OCI-LY7 (cell line): ENCODE results near the gene SNX15. TPM values are rescaled to one million over a fixed set of nuclear protein-coding genes. Genes with fewer than 3 reads are reported as not detected.

ENCODE experiments used
- BruUV-seq: library from RNA; stranded (reverse); fragments of 400-500 nt; replicated peaks from 2 replicates; lab custom pipeline; 2021; lab: Mats Ljungman, UMichigan
- CTCF ChIA-PET: fragments of 300-600 bp; sonication (Branson Sonifier 250); formaldehyde crosslinking; loops from one replicate; lab custom pipeline; 2022; ENCODE audit warnings: antibody characterized with exemption; ENCODE audit not compliant: unreplicated experiment; lab: Charles Lee
- POLR2A ChIA-PET: fragments of 300-600 bp; sonication (Branson Sonifier 250); formaldehyde crosslinking; loops from one replicate; lab custom pipeline; 2022; ENCODE audit warnings: antibody characterized with exemption; lab: Charles Lee
- DNase-seq: peaks from one replicate; pipeline ENCODE4 v3.0.0-alpha.2; 2015; ENCODE audit warnings: low spot score
- H2AFZ ChIP-seq: fragments of 200-600 bp; sonication (generic), shearing (Covaris generic); 2 replicates; pipeline ENCODE4 v1.6.1; 2014; ENCODE audit warnings: mild to moderate bottlenecking, antibody characterized with exemption, low read length, moderate library complexity
- H3K27ac ChIP-seq: fragments of 200-600 bp; sonication (generic); 2 replicates; pipeline ENCODE4 v1.5.1; 2014; ENCODE audit warnings: mixed run types, low read depth, mild to moderate bottlenecking, moderate library complexity, low read length, inconsistent platforms; ENCODE audit not compliant: poor library complexity, severe bottlenecking
- H3K36me3 ChIP-seq: fragments of 200-600 bp; sonication (generic); 2 replicates; pipeline ENCODE4 v1.6.1; 2014; ENCODE audit warnings: mild to moderate bottlenecking, antibody characterized with exemption, low read length, moderate library complexity, mixed read lengths; ENCODE audit not compliant: insufficient read depth
- H3K4me1 ChIP-seq: fragments of 200-600 bp; sonication (generic); 2 replicates; pipeline ENCODE4 v1.5.1; 2014; ENCODE audit warnings: mild to moderate bottlenecking, low read length; ENCODE audit not compliant: insufficient read depth, poor library complexity, severe bottlenecking
- H3K4me2 ChIP-seq: fragments of 200-600 bp; sonication (generic); 2 replicates; pipeline ENCODE4 v1.6.1; 2014; ENCODE audit warnings: mild to moderate bottlenecking, low read length
- H3K4me3 ChIP-seq: fragments of 200-600 bp; sonication (generic); 2 replicates; pipeline ENCODE4 v1.5.1; 2014; ENCODE audit warnings: mild to moderate bottlenecking, low read depth, low read length; ENCODE audit not compliant: poor library complexity, severe bottlenecking
- H3K79me2 ChIP-seq: fragments of 200-600 bp; sonication (generic); 2 replicates; pipeline ENCODE4 v1.6.1; 2016; ENCODE audit warnings: low read depth, mild to moderate bottlenecking, low read length, moderate library complexity, mixed read lengths; ENCODE audit not compliant: insufficient read depth
- H3K9me2 ChIP-seq: fragments of 200-600 bp; sonication (generic); 2 replicates; pipeline ENCODE4 v1.6.1; 2016; ENCODE audit warnings: mild to moderate bottlenecking, low read length, mixed read lengths; ENCODE audit not compliant: insufficient read depth
- H3K9me3 ChIP-seq: fragments of 200-600 bp; sonication (generic); 2 replicates; pipeline ENCODE4 v1.6.1; 2014; ENCODE audit warnings: mild to moderate bottlenecking, mixed run types, low read length, mixed read lengths
- H4K20me1 ChIP-seq: fragments of 200-600 bp; sonication (generic); 2 replicates; pipeline ENCODE4 v1.6.1; 2014; ENCODE audit warnings: mild to moderate bottlenecking, antibody characterized with exemption, low read length, moderate library complexity, mixed read lengths; ENCODE audit not compliant: insufficient read depth
- CTCF ChIP-seq: fragments of 200-600 bp; sonication (generic); conservative IDR thresholded peaks from 2 replicates; pipeline ENCODE4 v1.5.1; 2014; ENCODE audit warnings: mild to moderate bottlenecking, antibody characterized with exemption, low read length, moderate library complexity, mixed read lengths
- EZH2phosphoT487 ChIP-seq: fragments of 200-600 bp; sonication (generic); IDR thresholded peaks from 2 replicates; pipeline ENCODE4 v1.6.1; 2018; ENCODE audit warnings: low read depth, borderline replicate concordance, mild to moderate bottlenecking, mixed run types, antibody characterized with exemption, low read length, moderate library complexity, mixed read lengths
- intact Hi-C: fragments of 100-400 bp; cut with micrococcal nuclease; formaldehyde crosslinking; loops from one replicate; pipeline ENCODE4 v1.10.0; 2022; ENCODE audit not compliant: unreplicated experiment
- total RNA-seq, 2 experiments: library from RNA; depleted of rRNA in 1 of 2; stranded (reverse); fragments of >200 nt in 1 of 2; shearing (Covaris generic) in 1 of 2; gene quantifications; 2 replicates each; pipeline ENCODE4 v1.2.3, GENCODE V29; 2014 to 2022

Gene SNX15
- total RNA-seq, 2 experiments from 2014 or later = 25.9 to 28.3 TPM

GRCh38 chr11:65040847-65041622 is 13.8 kb downstream of the SNX15 start, which contains the start of gene SAC3D1:
Gene SAC3D1, plus strand, starts transcription at chr11:65041210. Its CDS starts 83 bp downstream, at chr11:65041293.
- CTCF ChIA-PET = no interaction called here
- Histone ChIP-seq H3K4me3 (peak within 1 kb of the TSS; percentile 76), H2AFZ (peak within 1 kb of the TSS; percentile 90), H3K79me2 (peaks cover 23% of the 10 kb centered on the region; the same call in 1 of the 2 replicates), H3K4me2 (peak within 1 kb of the TSS; percentile 91), H4K20me1 (no peaks in the 10 kb centered on the region), H3K27ac (peak within 1 kb of the TSS; percentile 84), H3K9me2 (no peaks in the 10 kb centered on the region), H3K4me1 (peaks cover 36% of the 10 kb centered on the region), H3K36me3 (peaks cover 44% of the 10 kb centered on the region), H3K9me3 (no peaks in the 10 kb centered on the region)
- POLR2A ChIA-PET = interaction anchor here (0.5 to 1.4 kb wide), 3 partner anchors 11 to 13 kb away, joined by 3 to 6 read pairs (median 4); no protein-coding TSS in a partner anchor
- no peak for TF ChIP-seq EZH2phosphoT487
- no peak for TF ChIP-seq CTCF
- intact Hi-C loops = loop anchor here (1.0 to 2.0 kb wide), 4 partner anchors 14 to 55 kb away; partner anchors contain the start of genes ARL2, CDCA5, SNX15 and VPS51
- peak; percentile 94 for DNase-seq
- no TSS peak for BruUV-seq

- no peak overlapping the region for H2AFZ ChIP-seq
- H3K27ac ChIP-seq = no peak overlapping the region
- intact Hi-C loops = no loop called here
- no peak for DNase-seq
- no peak overlapping the region for H3K4me3 ChIP-seq
- H3K4me1 ChIP-seq = peaks cover 36% of the 10 kb centered on the region
- no peaks in the 10 kb centered on the region for H3K9me3 ChIP-seq
- H3K9me2 ChIP-seq = no peaks in the 10 kb centered on the region
- BruUV-seq = TSS peak; percentile 51
- no peaks in the 10 kb centered on the region for H4K20me1 ChIP-seq
- H3K4me2 ChIP-seq = peak overlapping the region; percentile 91
- ChIA-PET POLR2A (no interaction called here), CTCF (no interaction called here)
- peaks cover 23% of the 10 kb centered on the region; the same call in 1 of the 2 replicates for H3K79me2 ChIP-seq
- no peak for TF ChIP-seq EZH2phosphoT487
- TF ChIP-seq CTCF = no peak
- H3K36me3 ChIP-seq = peaks cover 51% of the 10 kb centered on the region
These were observed 15.7 kb downstream of the SNX15 start for GRCh38 chr11:65042891-65043290.
